Amniotic epithelial cell (primary cell): ENCODE data around the gene CCDC91.
"Not testable (repeated sequence)": the region's sequence is repeated elsewhere in the genome, so short reads cannot be mapped to it uniquely, and the experiment has no call there.

ENCODE experiments used
- DNase-seq: peaks from one replicate; pipeline ENCODE4 v3.0.0-alpha.2; 2010; ENCODE audit warnings: low read depth

CCDC91 gene

GRCh38 chr12:28292699-28293098 is 102.4 kb downstream of the CCDC91 start:
- DNase-seq: no peak

DNA sequence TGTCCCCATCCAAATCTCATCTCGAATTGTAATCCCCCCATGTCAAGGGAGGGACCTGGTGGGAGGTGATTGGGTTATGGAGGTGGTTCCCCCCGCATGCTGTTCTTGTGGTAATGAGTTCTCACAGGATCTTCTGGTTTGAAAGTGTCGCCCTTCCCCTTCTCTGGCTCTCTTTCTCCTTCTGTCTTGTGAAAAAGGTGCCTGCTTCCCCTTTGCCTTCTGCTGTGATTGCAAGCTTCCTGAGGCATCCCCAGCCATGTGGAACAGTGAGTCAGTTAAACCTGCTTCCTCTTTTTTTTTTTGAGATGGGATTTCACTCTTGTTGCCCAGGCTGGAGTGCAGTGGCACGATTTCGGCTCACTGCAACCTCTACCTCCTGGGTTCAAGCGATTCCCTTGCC is 104.0 kb downstream of the CCDC91 start:
- no peak for DNase-seq

DNA sequence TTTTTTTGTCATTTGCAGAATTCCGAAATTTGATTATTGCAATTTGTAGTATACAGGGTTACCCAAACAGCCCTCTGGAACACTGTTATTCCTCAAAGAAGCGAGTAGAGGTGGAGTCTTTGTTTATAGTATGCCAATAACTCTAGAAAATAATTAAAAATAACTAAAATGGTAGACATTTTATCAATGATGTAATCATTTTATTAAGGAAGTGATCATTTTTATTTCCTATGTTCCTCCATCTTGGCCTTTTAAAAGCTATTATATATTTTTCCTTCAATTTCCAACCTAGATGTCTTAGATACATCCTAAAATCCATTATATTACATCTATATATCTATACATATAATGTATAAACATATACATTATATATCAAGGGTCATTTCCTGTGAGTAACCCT is 106.0 kb downstream of the CCDC91 start:
- no peak for DNase-seq

DNA sequence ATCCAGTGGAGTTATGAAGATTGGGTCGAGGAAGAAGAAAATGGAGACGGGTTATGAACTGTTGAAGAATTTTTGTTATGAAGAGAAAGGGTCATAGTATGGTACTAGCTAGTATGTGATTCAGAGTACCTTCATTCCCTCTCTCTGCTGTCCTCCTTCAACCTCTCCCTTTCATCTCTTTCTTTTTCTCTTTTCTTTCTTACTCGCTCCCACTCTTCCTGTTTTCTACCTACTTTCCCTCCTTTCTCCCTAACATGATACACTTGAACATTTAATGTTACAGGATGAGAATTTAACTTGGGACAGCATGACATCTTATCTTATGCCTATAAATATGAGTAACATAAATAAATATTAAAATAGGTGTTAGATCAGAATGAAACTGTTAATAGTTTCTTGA is 112.9 kb downstream of the CCDC91 start:
- DNase-seq: no peak

DNA sequence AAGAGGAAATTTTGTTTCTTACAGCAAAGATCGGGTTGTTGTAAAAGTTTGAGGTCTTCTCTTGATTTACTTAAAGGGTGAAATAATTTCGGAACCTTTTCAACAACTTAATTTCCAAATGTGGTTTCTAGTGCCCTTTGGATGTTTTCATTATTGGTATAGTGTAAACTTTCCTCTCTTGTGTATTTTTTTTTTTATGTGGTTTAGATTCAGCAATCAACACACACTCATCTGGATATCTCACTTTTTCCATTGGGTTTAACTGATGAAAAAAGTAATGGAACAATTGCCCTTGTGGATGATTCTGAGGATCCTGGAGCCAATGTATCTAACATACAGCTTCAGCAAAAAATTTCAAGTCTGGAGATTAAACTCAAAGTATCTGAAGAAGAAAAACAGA is 116.3 kb downstream of the CCDC91 start:
- no peak for DNase-seq

DNA sequence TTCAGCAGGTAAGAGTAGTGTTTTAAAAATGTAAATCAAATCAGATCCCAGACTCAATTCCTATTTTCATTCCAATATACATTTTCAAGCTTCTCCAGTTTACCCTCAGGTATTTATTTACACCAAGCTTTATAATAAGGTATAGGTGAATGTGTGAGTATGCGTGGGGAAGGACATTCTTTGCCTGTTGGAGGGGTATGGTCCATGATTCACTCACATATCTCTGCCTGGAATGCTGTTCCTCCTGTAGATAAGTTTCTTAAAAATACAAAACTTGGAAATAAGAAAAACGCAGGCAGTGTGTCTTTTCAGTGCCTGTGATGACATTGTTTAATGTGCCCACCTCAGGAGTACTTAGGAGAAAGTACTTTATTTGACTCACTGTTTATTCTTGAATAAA is 118.6 kb downstream of the CCDC91 start:
- peak; percentile 33 for DNase-seq

DNA sequence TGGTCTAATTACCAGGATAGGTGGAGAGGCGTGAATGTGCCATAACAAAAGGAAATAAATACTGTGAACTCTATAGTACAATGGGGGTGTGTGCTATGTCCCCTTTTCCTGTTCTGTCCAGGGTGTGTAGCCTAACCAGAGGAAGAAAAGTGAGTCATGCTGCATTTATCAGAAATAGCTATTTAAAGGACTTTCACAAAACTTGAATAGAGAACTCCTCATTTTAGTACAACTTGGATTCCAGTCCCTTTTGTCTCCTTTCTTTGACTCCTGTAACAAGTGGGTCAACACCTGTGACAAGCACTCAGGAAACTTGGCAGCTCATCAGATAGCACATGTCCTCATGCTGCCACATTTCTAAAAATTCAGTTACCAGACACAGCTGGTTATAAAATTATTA is 123.4 kb downstream of the CCDC91 start:
- peak; percentile 14 for DNase-seq

- DNase-seq: peak; percentile 27
Measured at GRCh38 chr12:28316049-28316448, 125.8 kb downstream of the CCDC91 start.

- no peak for DNase-seq
Measured at GRCh38 chr12:28318273-28318672, 128.0 kb downstream of the CCDC91 start.

- DNase-seq: peak; percentile 25
Measured at GRCh38 chr12:28320353-28320752, 130.1 kb downstream of the CCDC91 start.

- no peak for DNase-seq
Measured at GRCh38 chr12:28327722-28328121, 137.5 kb downstream of the CCDC91 start.

GRCh38 chr12:28328967-28329366 is 138.7 kb downstream of the CCDC91 start:
- no peak for DNase-seq

- DNase-seq: not testable (repeated sequence)
Measured at GRCh38 chr12:28329727-28330126, 139.5 kb downstream of the CCDC91 start.

- DNase-seq: not testable (repeated sequence)
Measured at GRCh38 chr12:28330232-28330631, 140.0 kb downstream of the CCDC91 start.

DNA sequence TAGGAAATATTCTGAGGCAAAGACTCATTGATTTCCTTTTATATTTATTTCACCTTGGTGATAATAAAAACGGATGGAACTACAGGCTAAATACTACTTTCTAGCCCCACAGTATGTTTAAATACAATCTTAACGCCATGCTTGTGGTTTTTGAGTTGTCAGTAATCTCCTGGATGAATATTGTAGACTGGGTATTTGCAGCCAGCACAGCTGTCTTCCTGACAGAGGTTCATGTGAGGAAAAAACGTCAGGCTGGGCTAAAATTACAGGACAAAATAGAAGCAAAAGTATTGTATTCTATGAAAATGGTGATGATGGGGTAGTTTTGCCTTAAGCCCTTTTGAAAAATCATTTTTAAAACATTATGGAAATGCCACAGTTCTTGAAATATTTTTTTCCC is 140.9 kb downstream of the CCDC91 start:
- peak; percentile 16 for DNase-seq

DNA sequence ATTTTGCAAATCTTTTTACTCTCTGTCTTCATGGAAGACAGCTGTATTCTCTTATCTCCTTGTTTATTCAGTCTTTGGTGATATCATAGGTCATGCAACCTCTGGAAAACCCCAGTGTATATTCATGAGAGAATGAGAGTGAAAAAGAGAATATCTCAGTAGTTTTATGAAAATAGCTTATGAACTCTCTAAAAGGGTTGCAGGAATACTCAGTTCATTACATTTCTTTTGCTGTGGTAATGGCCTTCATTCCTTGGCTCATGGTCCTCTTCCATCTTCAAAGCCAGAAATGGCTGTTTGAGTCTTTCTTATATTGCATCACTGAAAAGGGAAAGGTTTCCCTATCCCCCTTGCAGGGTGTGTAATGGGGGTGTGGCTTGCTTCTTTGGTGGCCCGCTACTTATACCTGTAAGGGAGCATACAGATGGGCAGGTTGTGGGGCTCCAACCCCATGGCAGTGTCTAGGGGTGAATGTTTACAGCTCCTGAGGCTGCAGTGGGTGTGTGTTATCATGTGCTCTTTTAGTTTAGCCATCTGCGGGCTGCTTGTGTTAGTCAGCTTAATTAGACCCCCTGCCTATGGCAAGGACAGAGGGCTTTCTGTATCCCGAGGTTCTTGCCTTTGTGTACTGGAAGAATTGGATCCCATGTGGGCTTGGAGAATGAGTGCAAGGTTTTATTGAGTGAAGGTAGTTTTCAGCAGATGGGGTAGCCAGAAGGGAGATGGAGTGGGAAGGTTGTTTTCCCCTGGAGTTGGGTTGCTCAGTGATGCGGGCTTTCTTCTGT is 150.2 kb downstream of the CCDC91 start:
- peak; percentile 68 for DNase-seq

- DNase-seq: no peak
Measured at GRCh38 chr12:28343713-28344112, 153.5 kb downstream of the CCDC91 start.

GRCh38 chr12:28346567-28346966 is 156.3 kb downstream of the CCDC91 start:
- no peak for DNase-seq

DNA sequence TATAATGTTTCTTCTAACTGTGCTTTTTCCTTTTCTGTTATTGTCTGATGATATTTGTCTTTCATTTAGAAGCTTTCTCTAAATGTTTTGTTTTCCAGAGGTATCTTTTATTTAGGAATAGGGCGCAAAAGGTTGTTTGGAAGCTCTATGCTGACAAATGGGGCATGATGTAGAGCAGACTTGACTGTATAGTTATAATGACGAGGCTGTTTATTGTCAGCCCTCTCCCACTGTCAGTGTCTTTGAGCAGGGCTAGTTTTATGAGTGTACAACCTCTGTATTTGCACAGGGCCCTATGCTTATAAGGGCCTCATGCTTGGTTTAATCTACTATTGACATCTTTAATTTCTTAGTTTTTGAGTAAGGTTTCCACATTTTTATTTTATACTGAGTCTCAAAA is 158.9 kb downstream of the CCDC91 start:
- no peak for DNase-seq

DNA sequence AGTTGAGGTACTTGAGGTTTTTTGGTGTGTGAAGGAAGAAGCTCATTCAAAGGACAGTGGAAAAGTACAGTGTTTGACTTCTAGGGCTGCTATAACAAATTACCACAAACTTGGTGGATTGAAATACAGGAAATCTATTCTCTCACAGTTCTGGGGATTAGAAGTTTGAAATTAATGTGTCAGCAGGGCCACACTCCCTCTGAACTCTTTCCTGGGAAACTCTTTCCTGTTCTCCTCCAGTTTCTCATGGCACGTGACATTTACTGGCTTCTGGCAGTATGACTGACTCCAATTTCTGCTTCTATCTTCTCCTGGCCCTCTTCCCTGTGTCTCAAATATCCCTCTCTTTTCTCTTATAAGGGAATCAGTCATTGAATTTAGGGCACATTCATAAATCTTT is 160.2 kb downstream of the CCDC91 start:
- DNase-seq: peak; percentile 9

DNA sequence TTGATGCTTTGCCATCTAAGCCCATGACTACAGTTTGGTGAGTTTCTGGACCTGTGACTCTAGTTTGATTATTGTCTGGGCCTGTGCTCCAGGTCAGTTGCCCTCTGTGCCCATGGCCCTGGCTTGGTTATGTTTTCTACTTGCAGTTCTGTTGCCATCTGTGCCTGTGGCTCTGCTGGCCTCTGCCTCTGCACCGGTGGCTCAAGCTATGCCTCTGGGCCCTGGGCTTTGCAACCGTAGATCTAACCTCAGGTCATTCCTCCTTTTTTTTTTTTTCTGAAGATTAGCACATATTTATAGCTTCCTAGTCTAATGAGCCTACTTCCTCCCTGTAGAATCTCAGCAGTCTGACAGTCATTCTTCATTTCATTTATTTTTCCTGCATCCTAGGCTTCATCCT is 161.2 kb downstream of the CCDC91 start:
- DNase-seq: no peak

DNA sequence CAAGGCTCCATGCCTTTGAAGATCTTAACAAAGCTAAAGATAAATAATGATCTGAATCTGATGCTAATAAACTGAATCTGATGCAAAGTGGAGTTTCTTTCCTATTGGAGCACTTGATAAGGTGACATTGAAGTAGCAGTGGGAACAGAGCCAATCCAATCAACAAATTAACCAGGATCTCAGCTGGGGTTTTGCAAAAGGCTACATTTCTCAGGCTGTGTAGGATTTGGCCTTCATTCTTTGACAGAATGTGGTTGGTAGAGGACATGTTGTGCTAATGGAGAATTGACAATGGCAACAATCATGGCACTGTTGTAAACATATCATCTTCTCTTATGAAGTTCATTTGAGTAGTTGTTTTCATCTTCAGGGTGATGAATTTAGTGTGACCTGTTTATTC is 164.9 kb downstream of the CCDC91 start:
- DNase-seq: no peak

- no peak for DNase-seq
Measured at GRCh38 chr12:28360253-28360652, 170.0 kb downstream of the CCDC91 start.

- no peak for DNase-seq
Measured at GRCh38 chr12:28367326-28367725, 177.1 kb downstream of the CCDC91 start.
